Glutamatergic neuron (in vitro differentiated cells): ENCODE measurements around the gene CAMTA2. TPM values are rescaled to one million over a fixed set of nuclear protein-coding genes. Genes with fewer than 3 reads are reported as not detected.

Experiments
- DNase-seq: peaks from one replicate; pipeline ENCODE4 v3.0.0; 2022
- H3K27ac Mint-ChIP-seq: one replicate; pipeline ENCODE4 v1.8.0; 2020; ENCODE audit warnings: mild to moderate bottlenecking, mixed read lengths, inconsistent platforms; ENCODE audit not compliant: unreplicated experiment
- H3K27me3 Mint-ChIP-seq: one replicate; pipeline ENCODE4 v1.8.0; 2020; ENCODE audit warnings: mild to moderate bottlenecking, moderate library complexity, mixed read lengths, inconsistent platforms; ENCODE audit not compliant: unreplicated experiment
- H3K36me3 Mint-ChIP-seq: one replicate; pipeline ENCODE4 v1.8.0; 2020; ENCODE audit warnings: mild to moderate bottlenecking, mixed read lengths, inconsistent platforms; ENCODE audit not compliant: unreplicated experiment
- H3K4me1 Mint-ChIP-seq: one replicate; pipeline ENCODE4 v1.8.0; 2020; ENCODE audit warnings: mild to moderate bottlenecking, low read depth, mixed read lengths, inconsistent platforms; ENCODE audit not compliant: unreplicated experiment
- H3K4me3 Mint-ChIP-seq: one replicate; pipeline ENCODE4 v1.8.0; 2020; ENCODE audit warnings: mild to moderate bottlenecking, mixed read lengths, inconsistent platforms; ENCODE audit not compliant: unreplicated experiment
- H3K9me3 Mint-ChIP-seq: one replicate; pipeline ENCODE4 v1.8.0; 2020; ENCODE audit warnings: mild to moderate bottlenecking, moderate library complexity, mixed read lengths, inconsistent platforms; ENCODE audit not compliant: unreplicated experiment
- CTCF ChIP-seq: fragments of 200-600 bp; sonication (generic); IDR thresholded peaks from one replicate; pipeline ENCODE4 v1.5.0; 2021; ENCODE audit not compliant: partially characterized antibody, unreplicated experiment
- total RNA-seq: library from RNA; stranded (reverse); fragmentation: NEBNext Ultra II Directional; extraction: Animal tissue kit (Norgen Biotek cat#: 25700); gene quantifications from one replicate; pipeline ENCODE4 v1.2.1, GENCODE V29; 2021; ENCODE audit not compliant: unreplicated experiment

Gene CAMTA2
- total RNA-seq, 1 donor from 2014 or later, result 61.4 TPM

GRCh38 chr17:4938069-4938491 is 49.4 kb downstream of the CAMTA2 start:
- H3K4me3 Mint-ChIP-seq, result peak overlapping the region; percentile 97
- no peak overlapping the region for H3K27ac Mint-ChIP-seq
- no peak for TF ChIP-seq CTCF
- no peak for DNase-seq
- H3K9me3 Mint-ChIP-seq, result peaks cover 11% of the 10 kb centered on the region
- no peaks in the 10 kb centered on the region for H3K36me3 Mint-ChIP-seq
- H3K27me3 Mint-ChIP-seq, result peaks cover 16% of the 10 kb centered on the region
- peaks cover 14% of the 10 kb centered on the region for H3K4me1 Mint-ChIP-seq

GRCh38 chr17:4937553-4937952 is 49.9 kb downstream of the CAMTA2 start:
- Mint-ChIP-seq H3K4me1 (peaks cover 14% of the 10 kb centered on the region), H3K4me3 (no peak overlapping the region), H3K27me3 (peaks cover 16% of the 10 kb centered on the region), H3K9me3 (peaks cover 11% of the 10 kb centered on the region), H3K36me3 (no peaks in the 10 kb centered on the region), H3K27ac (no peak overlapping the region)
- no peak for TF ChIP-seq CTCF
- no peak for DNase-seq

GRCh38 chr17:4936436-4936835 is 51.0 kb downstream of the CAMTA2 start:
- Mint-ChIP-seq H3K4me1 (peaks cover 11% of the 10 kb centered on the region), H3K36me3 (peaks cover 1% of the 10 kb centered on the region), H3K27ac (no peak overlapping the region), H3K27me3 (peaks cover 16% of the 10 kb centered on the region), H3K4me3 (no peak overlapping the region), H3K9me3 (peaks cover 11% of the 10 kb centered on the region)
- TF ChIP-seq CTCF, result no peak
- no peak for DNase-seq

DNA sequence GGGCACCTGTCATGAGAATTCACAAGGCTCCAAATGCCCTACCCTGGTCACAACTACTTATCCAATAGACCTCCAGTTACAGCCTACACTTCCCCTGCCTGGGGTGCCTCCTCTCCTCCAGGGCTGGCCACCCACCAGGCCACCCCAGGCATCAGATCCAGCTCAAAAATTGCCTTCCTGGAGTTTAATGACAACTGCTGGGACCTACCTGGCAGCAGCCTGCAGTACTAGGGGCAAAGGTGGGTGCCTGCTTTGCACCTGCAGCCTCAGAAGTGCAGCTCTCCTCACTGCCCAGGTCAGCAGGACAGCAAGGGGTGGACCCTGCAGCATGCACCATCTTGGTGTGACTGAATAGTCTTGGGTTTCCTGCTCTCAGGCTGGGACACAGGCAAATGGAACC is 51.8 kb downstream of the CAMTA2 start:
- H3K27me3 Mint-ChIP-seq, result peaks cover 15% of the 10 kb centered on the region
- H3K4me1 Mint-ChIP-seq, result peaks cover 7% of the 10 kb centered on the region
- no peak overlapping the region for H3K4me3 Mint-ChIP-seq
- peaks cover 4% of the 10 kb centered on the region for H3K36me3 Mint-ChIP-seq
- no peak overlapping the region for H3K27ac Mint-ChIP-seq
- peaks cover 11% of the 10 kb centered on the region for H3K9me3 Mint-ChIP-seq
- TF ChIP-seq CTCF, result no peak
- DNase-seq, result no peak

DNA sequence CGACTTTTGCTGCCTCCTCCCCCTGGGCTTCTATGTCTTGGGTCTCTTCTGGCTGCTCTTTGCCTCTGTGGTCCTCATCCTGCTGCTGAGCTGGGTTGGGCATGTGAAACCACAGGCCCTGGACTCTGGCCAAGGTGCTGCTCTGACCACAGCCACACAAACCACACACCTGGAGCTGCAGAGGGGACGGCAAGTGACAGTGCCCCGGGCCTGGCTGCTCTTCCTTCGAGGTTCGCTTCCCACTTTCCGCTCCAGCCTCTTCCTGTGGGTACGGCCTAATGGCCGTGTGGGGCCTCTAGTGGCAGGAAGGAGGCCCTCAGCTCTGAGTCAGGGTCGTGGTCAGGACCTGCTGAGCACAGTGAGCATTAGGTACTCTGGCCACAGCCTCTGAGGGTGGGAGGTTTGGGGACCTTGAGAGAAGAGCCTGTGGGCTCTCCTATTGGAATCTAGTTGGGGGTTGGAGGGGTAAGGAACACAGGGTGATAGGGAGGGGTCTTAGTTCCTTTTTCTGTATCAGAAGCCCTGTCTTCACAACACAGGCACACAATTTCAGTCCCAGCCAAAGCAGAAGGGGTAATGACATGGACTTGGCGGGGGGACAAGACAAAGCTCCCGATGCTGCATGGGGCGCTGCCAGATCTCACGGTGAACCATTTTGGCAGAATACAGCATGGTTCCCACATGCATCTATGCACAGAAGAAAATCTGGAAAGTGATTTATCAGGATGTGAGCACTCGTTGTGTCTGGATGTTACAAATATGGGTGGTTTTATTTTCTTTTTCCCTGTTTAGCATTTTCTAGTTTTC is 53.1 kb downstream of the CAMTA2 start:
- Mint-ChIP-seq H3K36me3 (peaks cover 4% of the 10 kb centered on the region), H3K27ac (no peak overlapping the region), H3K27me3 (peaks cover 11% of the 10 kb centered on the region), H3K4me1 (peaks cover 7% of the 10 kb centered on the region), H3K4me3 (no peak overlapping the region), H3K9me3 (peaks cover 5% of the 10 kb centered on the region)
- no peak for TF ChIP-seq CTCF
- no peak for DNase-seq
